Measurements from ENCODE around the gene OR6K6. TPM values are rescaled to one million over a fixed set of nuclear protein-coding genes. Genes with fewer than 3 reads are reported as not detected.

The OR6K6 gene
- total RNA-seq, 1 experiment from 2014 or later: not detected

- no TSS peak for BruUV-seq (replicated peaks)
- no peak for TF ChIP-seq CTCF (IDR thresholded peaks at IDR 0.05; ENCODE audit: unreplicated experiment)
- Mint-ChIP-seq H3K27me3 (ENCODE audit: unreplicated experiment) (peaks cover 67% of the 10 kb centered on the region), H3K4me1 (ENCODE audit: low read depth, unreplicated experiment) (no peaks in the 10 kb centered on the region), H3K27ac (ENCODE audit: unreplicated experiment) (no peak overlapping the region), H3K9me3 (ENCODE audit: low read depth, unreplicated experiment) (peaks cover 3% of the 10 kb centered on the region), H3K36me3 (ENCODE audit: insufficient read depth, unreplicated experiment) (no peaks in the 10 kb centered on the region), H3K4me3 (ENCODE audit: low read depth, unreplicated experiment) (no peak overlapping the region)
- CTCF ChIA-PET: no interaction called here
- no peak for DNase-seq
- intact Hi-C loops (cut with micrococcal nuclease; ENCODE audit: unreplicated experiment): loop anchor here (5.0 kb wide), 2 partner anchors 198 to 273 kb away; no protein-coding TSS in a partner anchor
Measured at GRCh38 chr1:158799689-158800088, 45.2 kb downstream of the OR6K6 start.

- no peaks in the 10 kb centered on the region for H3K36me3 Mint-ChIP-seq (ENCODE audit: insufficient read depth, unreplicated experiment)
- DNase-seq: no peak
- BruUV-seq (replicated peaks): no TSS peak
- peaks cover 61% of the 10 kb centered on the region for H3K27me3 Mint-ChIP-seq (ENCODE audit: unreplicated experiment)
- no peak for TF ChIP-seq CTCF (IDR thresholded peaks at IDR 0.05; ENCODE audit: unreplicated experiment)
- CTCF ChIA-PET: no interaction called here
- no peak overlapping the region for H3K27ac Mint-ChIP-seq (ENCODE audit: unreplicated experiment)
- no peak overlapping the region for H3K4me3 Mint-ChIP-seq (ENCODE audit: low read depth, unreplicated experiment)
- H3K4me1 Mint-ChIP-seq (ENCODE audit: low read depth, unreplicated experiment): no peaks in the 10 kb centered on the region
- H3K9me3 Mint-ChIP-seq (ENCODE audit: low read depth, unreplicated experiment): peaks cover 3% of the 10 kb centered on the region
- intact Hi-C loops (cut with micrococcal nuclease; ENCODE audit: unreplicated experiment): no loop called here
Measured at GRCh38 chr1:158800526-158800925, 46.0 kb downstream of the OR6K6 start.

- peaks cover 3% of the 10 kb centered on the region for H3K9me3 Mint-ChIP-seq (ENCODE audit: low read depth, unreplicated experiment)
- H3K36me3 Mint-ChIP-seq (ENCODE audit: insufficient read depth, unreplicated experiment): no peaks in the 10 kb centered on the region
- H3K4me1 Mint-ChIP-seq (ENCODE audit: low read depth, unreplicated experiment): no peaks in the 10 kb centered on the region
- DNase-seq: no peak
- H3K4me3 Mint-ChIP-seq (ENCODE audit: low read depth, unreplicated experiment): no peak overlapping the region
- no peak for TF ChIP-seq CTCF (IDR thresholded peaks at IDR 0.05; ENCODE audit: unreplicated experiment)
- no TSS peak for BruUV-seq (replicated peaks)
- intact Hi-C loops (cut with micrococcal nuclease; ENCODE audit: unreplicated experiment): no loop called here
- CTCF ChIA-PET: no interaction called here
- H3K27ac Mint-ChIP-seq (ENCODE audit: unreplicated experiment): no peak overlapping the region
- H3K27me3 Mint-ChIP-seq (ENCODE audit: unreplicated experiment): peaks cover 61% of the 10 kb centered on the region
Measured at GRCh38 chr1:158801396-158801795, 46.9 kb downstream of the OR6K6 start.

GRCh38 chr1:158803678-158804077 lies 49.2 kb downstream of the OR6K6 start:
- Mint-ChIP-seq H3K27me3 (ENCODE audit: unreplicated experiment) (peaks cover 60% of the 10 kb centered on the region), H3K4me1 (ENCODE audit: low read depth, unreplicated experiment) (no peaks in the 10 kb centered on the region), H3K27ac (ENCODE audit: unreplicated experiment) (no peak overlapping the region), H3K4me3 (ENCODE audit: low read depth, unreplicated experiment) (no peak overlapping the region), H3K36me3 (ENCODE audit: insufficient read depth, unreplicated experiment) (no peaks in the 10 kb centered on the region), H3K9me3 (ENCODE audit: low read depth, unreplicated experiment) (peaks cover 3% of the 10 kb centered on the region)
- TF ChIP-seq CTCF (IDR thresholded peaks at IDR 0.05; ENCODE audit: unreplicated experiment): no peak
- intact Hi-C loops (cut with micrococcal nuclease; ENCODE audit: unreplicated experiment): no loop called here
- CTCF ChIA-PET: no interaction called here
- BruUV-seq (replicated peaks): no TSS peak
- DNase-seq: no peak

Other genes with a start within 250 kb of the OR6K6 start
- not detected in 2 replicates for gene OR6Y1, start 200.3 kb upstream of the OR6K6 start, total RNA-seq (2022)
- gene OR6P1, start 184.1 kb upstream of the OR6K6 start, total RNA-seq (2022): not detected in 2 replicates
- not detected in 2 replicates for gene OR10X1, start 174.8 kb upstream of the OR6K6 start, total RNA-seq (2022)
- gene OR10Z1, start 149.5 kb upstream of the OR6K6 start, total RNA-seq (2022): not detected in 2 replicates
- gene SPTA1, start 68.0 kb upstream of the OR6K6 start, total RNA-seq (2022): 0.49 and 0.66 TPM in 2 replicates
- not detected in 2 replicates for gene OR6K2, start 54.1 kb upstream of the OR6K6 start, total RNA-seq (2022)
- gene OR6K3, start 34.0 kb upstream of the OR6K6 start, total RNA-seq (2022): not detected in 2 replicates
- not detected in 2 replicates for gene OR6N1, start 17.5 kb downstream of the OR6K6 start, total RNA-seq (2022)
- not detected in 2 replicates for gene OR6N2, start 26.5 kb downstream of the OR6K6 start, total RNA-seq (2022)
- gene MNDA, start 76.6 kb downstream of the OR6K6 start, total RNA-seq (2022): not detected in 2 replicates
- 0.98 TPM in 1 of 2 replicates, not detected in the other for gene PYHIN1, start 176.8 kb downstream of the OR6K6 start, total RNA-seq (2022)

Data from Calu3 (cell line).